Endodermal cell (in vitro differentiated cells): ENCODE results near the gene HERC3. TPM values are rescaled to one million over a fixed set of nuclear protein-coding genes. Genes with fewer than 3 reads are reported as not detected.

Experiments
- DNase-seq: peaks from one replicate; pipeline ENCODE4 v3.0.0-alpha.2; 2017
- H3K27ac ChIP-seq: 2 replicates; pipeline ENCODE4 v1.5.1; 2013; ENCODE audit warnings: mild to moderate bottlenecking, low read depth, low read length, moderate library complexity
- H3K27me3 ChIP-seq: 2 replicates; pipeline ENCODE4 v1.6.1; 2013; ENCODE audit warnings: mild to moderate bottlenecking, low read length, moderate library complexity; ENCODE audit not compliant: insufficient read depth, control insufficient read depth, poor library complexity, severe bottlenecking
- H3K36me3 ChIP-seq: 2 replicates; pipeline ENCODE4 v1.7.0; 2013; ENCODE audit warnings: mild to moderate bottlenecking, low read length, moderate library complexity; ENCODE audit not compliant: control insufficient read depth, insufficient read depth
- H3K4me1 ChIP-seq: one replicate; pipeline ENCODE4 v1.7.0; 2013; ENCODE audit warnings: low read length; ENCODE audit not compliant: control insufficient read depth, insufficient read depth
- H3K4me3 ChIP-seq: 2 replicates; pipeline ENCODE4 v1.5.1; 2013; ENCODE audit warnings: mild to moderate bottlenecking, low read length, moderate library complexity
- H3K9ac ChIP-seq: 2 replicates; pipeline ENCODE4 v1.6.1; 2013; ENCODE audit warnings: mild to moderate bottlenecking, low read length, moderate library complexity; ENCODE audit not compliant: poor library complexity, severe bottlenecking; ENCODE audit errors: extremely low read depth
- H3K9me3 ChIP-seq: 2 replicates; pipeline ENCODE4 v1.6.1; 2013; ENCODE audit warnings: mild to moderate bottlenecking, low read length, moderate library complexity; ENCODE audit not compliant: control insufficient read depth
- H3K27ac Mint-ChIP-seq: 2 replicates; pipeline ENCODE4 v1.8.0; 2020; ENCODE audit warnings: mixed read lengths
- H3K27me3 Mint-ChIP-seq: 2 replicates; pipeline ENCODE4 v1.8.0; 2021; ENCODE audit warnings: mild to moderate bottlenecking, mixed read lengths; ENCODE audit not compliant: insufficient read depth
- H3K36me3 Mint-ChIP-seq: 2 replicates; pipeline ENCODE4 v1.8.0; 2020; ENCODE audit warnings: low read depth, mixed read lengths
- H3K4me1 Mint-ChIP-seq: 2 replicates; pipeline ENCODE4 v1.8.0; 2020; ENCODE audit warnings: mixed read lengths
- H3K4me3 Mint-ChIP-seq: 2 replicates; pipeline ENCODE4 v1.8.0; 2020; ENCODE audit warnings: mild to moderate bottlenecking, moderate library complexity, mixed read lengths
- H3K9me3 Mint-ChIP-seq: 2 replicates; pipeline ENCODE4 v1.8.0; 2020; ENCODE audit warnings: mild to moderate bottlenecking, mixed read lengths
- CTCF ChIP-seq: fragments of 200-600 bp; sonication (generic); conservative IDR thresholded peaks from 2 replicates; pipeline ENCODE4 v1.5.0; 2021; ENCODE audit warnings: antibody characterized with exemption, mild to moderate bottlenecking
- WGBS, 2 experiments: methylation state at CpG; one replicate each; pipeline versions ENCODE4 v1.1.5 to v1.1.7; 2013; ENCODE audit warnings: missing lambda C conversion rate in 2 of 2, mixed read lengths in 1 of 2; ENCODE audit not compliant: insufficient coverage in 1 of 2, insufficient read length in 1 of 2; 5-methylcytosine and 5-hydroxymethylcytosine counted together
- total RNA-seq, 2 donors: library from RNA; stranded (reverse); fragmentation: NEBNext Ultra II Directional in 1 of 2; extraction: Animal tissue kit (Norgen Biotek cat#: 25700) in 1 of 2; gene quantifications; 2 replicates in 1 of 2; 3 replicates in 1 of 2; pipeline ENCODE4 v1.2.1, GENCODE V29; 2021

Gene HERC3
- total RNA-seq, 2 donors from 2014 or later: 4.4 to 5.9 TPM

DNA sequence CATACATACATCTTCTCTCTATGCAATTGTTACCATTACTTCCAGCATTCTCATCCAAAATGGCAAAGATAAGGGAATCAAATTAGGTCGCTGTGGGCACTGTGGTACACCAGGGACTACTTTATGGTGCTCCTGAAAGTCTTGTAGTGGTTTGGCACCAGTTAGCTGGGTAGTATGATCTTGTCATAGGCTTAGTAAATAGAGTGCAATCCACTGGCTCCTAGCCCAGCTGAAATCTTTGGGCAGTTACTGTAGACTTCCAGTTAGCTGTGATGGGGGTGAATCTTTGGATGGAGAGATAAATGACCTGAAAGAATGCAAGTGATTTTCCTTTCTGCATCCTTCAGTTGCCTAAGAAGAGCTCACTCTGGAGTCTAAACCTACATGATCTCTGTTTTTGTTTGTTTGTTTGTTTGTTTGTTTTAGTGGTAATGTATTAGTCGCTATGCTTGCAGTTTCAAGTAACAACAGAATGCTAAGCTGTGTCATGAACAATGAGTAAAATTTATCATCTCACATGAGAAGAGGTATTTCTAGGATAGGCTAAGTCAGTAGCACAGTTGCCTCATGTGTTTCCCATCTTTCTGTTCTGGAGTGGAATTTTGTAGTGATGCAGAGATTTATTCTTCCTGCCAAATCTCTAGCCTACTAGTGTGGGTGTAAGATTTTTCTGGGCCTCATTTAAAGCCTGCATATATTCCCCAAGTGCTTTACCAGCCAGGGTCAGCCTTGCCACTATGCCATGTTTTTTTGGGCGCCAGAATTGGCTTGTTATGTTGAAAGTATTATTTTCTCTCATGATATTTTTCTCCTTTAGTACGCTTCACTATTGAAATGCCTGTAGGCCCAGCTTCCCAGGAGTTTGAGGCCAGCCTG is 24.2 kb downstream of the HERC3 start:
- H3K27me3 ChIP-seq: no peaks in the 10 kb centered on the region
- DNase-seq: no peak
- no peaks in the 10 kb centered on the region for H3K36me3 Mint-ChIP-seq
- no peak overlapping the region for H3K4me3 ChIP-seq
- WGBS, 2 experiments: 86 to 93% methylated on average over 1 to 3 of the region's 4 CpGs
- H3K4me1 ChIP-seq: no peaks in the 10 kb centered on the region
- no peak overlapping the region for H3K4me3 Mint-ChIP-seq
- no peaks in the 10 kb centered on the region for H3K27me3 Mint-ChIP-seq
- no peak overlapping the region for H3K27ac ChIP-seq
- no peaks in the 10 kb centered on the region for H3K9me3 Mint-ChIP-seq
- H3K9ac ChIP-seq: no peak overlapping the region
- peaks cover 14% of the 10 kb centered on the region for H3K4me1 Mint-ChIP-seq
- H3K36me3 ChIP-seq: no peaks in the 10 kb centered on the region
- H3K9me3 ChIP-seq: no peaks in the 10 kb centered on the region
- TF ChIP-seq CTCF: no peak
- H3K27ac Mint-ChIP-seq: no peak overlapping the region

DNA sequence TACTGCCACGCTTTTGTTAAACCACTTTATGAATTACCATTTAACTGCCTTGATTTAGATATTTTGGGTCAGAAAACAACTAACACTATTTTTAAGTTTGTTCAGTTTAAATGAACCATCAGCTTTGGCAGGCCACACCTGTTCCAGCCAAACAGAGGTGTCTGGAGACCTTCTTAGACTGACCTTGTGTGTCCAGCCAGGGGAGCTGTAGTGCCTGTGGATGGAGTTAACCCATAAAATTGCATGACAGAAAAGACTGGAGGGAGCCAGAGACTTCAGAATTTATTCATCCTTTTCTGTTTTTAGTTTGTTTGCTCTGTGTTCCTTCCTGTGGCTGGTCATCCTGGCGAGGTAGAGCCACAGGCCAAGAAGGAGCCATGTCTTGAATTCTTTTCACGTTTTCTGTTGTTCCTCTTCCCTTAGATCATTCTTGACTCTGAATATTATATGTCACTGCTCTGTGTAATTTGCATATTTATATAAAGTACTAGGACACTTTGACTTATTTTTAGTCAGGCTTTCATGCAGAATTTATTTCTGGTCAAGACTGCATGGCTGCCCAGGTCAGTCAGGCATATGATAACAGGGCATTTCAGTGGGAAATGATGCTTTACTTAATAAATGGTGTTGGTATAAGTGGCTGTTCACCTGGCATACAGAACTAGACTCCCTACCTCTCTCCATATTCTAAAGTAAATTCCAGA is 26.7 kb downstream of the HERC3 start:
- Histone ChIP-seq H3K27me3 (no peaks in the 10 kb centered on the region), H3K36me3 (no peaks in the 10 kb centered on the region), H3K4me3 (no peak overlapping the region), H3K4me1 (no peaks in the 10 kb centered on the region), H3K9me3 (peaks cover 1% of the 10 kb centered on the region), H3K9ac (no peak overlapping the region), H3K27ac (no peak overlapping the region)
- Mint-ChIP-seq H3K27ac (no peak overlapping the region), H3K36me3 (peaks cover 3% of the 10 kb centered on the region), H3K27me3 (no peaks in the 10 kb centered on the region), H3K4me1 (no peaks in the 10 kb centered on the region), H3K9me3 (peaks cover 6% of the 10 kb centered on the region), H3K4me3 (no peak overlapping the region)
- 92% methylated on average over 3 of the region's 3 CpGs; no CpG with 5 or more reads in 1 of the 2 experiments for whole genome bisulfite sequencing, 2 experiments
- no peak for DNase-seq
- no peak for TF ChIP-seq CTCF

GRCh38 chr4:88619971-88620370 is 27.7 kb downstream of the HERC3 start:
- no peak for TF ChIP-seq CTCF
- H3K27me3 Mint-ChIP-seq: no peaks in the 10 kb centered on the region
- H3K4me3 Mint-ChIP-seq: no peak overlapping the region
- H3K9me3 ChIP-seq: peaks cover 5% of the 10 kb centered on the region
- H3K36me3 Mint-ChIP-seq: peaks cover 8% of the 10 kb centered on the region
- peaks cover 11% of the 10 kb centered on the region for H3K9me3 Mint-ChIP-seq
- H3K27me3 ChIP-seq: no peaks in the 10 kb centered on the region
- H3K27ac Mint-ChIP-seq: no peak overlapping the region
- no peak overlapping the region for H3K4me3 ChIP-seq
- no peak overlapping the region for H3K9ac ChIP-seq
- H3K4me1 Mint-ChIP-seq: no peaks in the 10 kb centered on the region
- no peak overlapping the region for H3K27ac ChIP-seq
- WGBS, 2 experiments: 93 to 100% methylated on average over 1 of the region's 1 CpG
- no peaks in the 10 kb centered on the region for H3K4me1 ChIP-seq
- no peak for DNase-seq
- no peaks in the 10 kb centered on the region for H3K36me3 ChIP-seq
